SU-DHL-6 (cell line): ENCODE measurements around the gene GREB1L.

ENCODE experiments used
- H2AFZ ChIP-seq: fragments of 200-600 bp; sonication (generic); 2 replicates; pipeline ENCODE4 v1.6.1; 2014; ENCODE audit warnings: low read depth, mild to moderate bottlenecking, moderate library complexity, mixed read lengths, antibody characterized with exemption, low read length; ENCODE audit not compliant: severe bottlenecking
- H3F3A ChIP-seq: fragments of 200-600 bp; shearing (Covaris generic); 2 replicates; pipeline ENCODE4 v1.6.0; 2016; ENCODE audit warnings: antibody characterized with exemption, mild to moderate bottlenecking; ENCODE audit not compliant: insufficient read depth
- H3K27ac ChIP-seq: fragments of 200-600 bp; sonication (generic); 2 replicates; pipeline ENCODE4 v1.5.1; 2016; ENCODE audit warnings: low read depth, mild to moderate bottlenecking, low read length, moderate library complexity, mixed read lengths
- H3K27me3 ChIP-seq: fragments of 200-600 bp; sonication (generic), shearing (Covaris generic); 2 replicates; pipeline ENCODE4 v1.6.0; 2014; ENCODE audit warnings: mild to moderate bottlenecking, low read length
- H3K36me3 ChIP-seq: fragments of 200-600 bp; sonication (generic); 2 replicates; pipeline ENCODE4 v1.6.1; 2014; ENCODE audit warnings: mild to moderate bottlenecking, low read length, mixed read lengths
- H3K4me2 ChIP-seq: fragments of 300-600, 200-600 bp; shearing (Covaris generic), sonication (generic); 2 replicates; pipeline ENCODE4 v1.6.0; 2014; ENCODE audit warnings: low read length, low read depth, mild to moderate bottlenecking; ENCODE audit not compliant: poor library complexity, severe bottlenecking
- H3K4me3 ChIP-seq: fragments of 200-600 bp; sonication (generic); 2 replicates; pipeline ENCODE4 v1.5.1; 2014; ENCODE audit warnings: antibody characterized with exemption, low read length, mild to moderate bottlenecking, mixed read lengths; ENCODE audit not compliant: insufficient read depth, poor library complexity, severe bottlenecking
- H3K79me2 ChIP-seq: fragments of 200-600 bp; sonication (generic); 2 replicates; pipeline ENCODE4 v1.6.1; 2014; ENCODE audit warnings: mild to moderate bottlenecking, low read length, moderate library complexity; ENCODE audit not compliant: insufficient read depth
- H3K9ac ChIP-seq: fragments of 200-600 bp; sonication (generic); 2 replicates; pipeline ENCODE4 v1.7.0; 2014; ENCODE audit warnings: mild to moderate bottlenecking, low read length
- H3K9me2 ChIP-seq: fragments of 200-600 bp; sonication (generic); replicated peaks from 2 replicates; pipeline ENCODE4 v1.6.1; 2014; ENCODE audit warnings: low read length; ENCODE audit not compliant: insufficient read depth
- H3K9me3 ChIP-seq: fragments of 200-600 bp; sonication (generic); 2 replicates; pipeline ENCODE4 v1.6.1; 2014; ENCODE audit warnings: low read length, mixed read lengths; ENCODE audit not compliant: insufficient read depth
- H4K20me1 ChIP-seq: fragments of 200-600 bp; sonication (generic); 2 replicates; pipeline ENCODE4 v1.6.1; 2014; ENCODE audit warnings: low read depth, mild to moderate bottlenecking, antibody characterized with exemption, low read length, moderate library complexity, mixed read lengths
- EZH2phosphoT487 ChIP-seq: fragments of 200-600 bp; sonication (generic), shearing (Covaris generic); conservative IDR thresholded peaks from 2 replicates; pipeline ENCODE4 v1.6.1; 2018; ENCODE audit warnings: mild to moderate bottlenecking, antibody characterized with exemption, low read length, moderate library complexity, mixed read lengths
- TF ChIP-seq, protein P1 (sequence below): fragments of 200-600 bp; sonication (generic); IDR thresholded peaks from one replicate; pipeline ENCODE4 v1.5.1; 2017; ENCODE audit warnings: antibody characterized with exemption, mild to moderate bottlenecking, low read length, moderate library complexity; ENCODE audit not compliant: insufficient read depth, poor library complexity, severe bottlenecking

The GREB1L gene

DNA sequence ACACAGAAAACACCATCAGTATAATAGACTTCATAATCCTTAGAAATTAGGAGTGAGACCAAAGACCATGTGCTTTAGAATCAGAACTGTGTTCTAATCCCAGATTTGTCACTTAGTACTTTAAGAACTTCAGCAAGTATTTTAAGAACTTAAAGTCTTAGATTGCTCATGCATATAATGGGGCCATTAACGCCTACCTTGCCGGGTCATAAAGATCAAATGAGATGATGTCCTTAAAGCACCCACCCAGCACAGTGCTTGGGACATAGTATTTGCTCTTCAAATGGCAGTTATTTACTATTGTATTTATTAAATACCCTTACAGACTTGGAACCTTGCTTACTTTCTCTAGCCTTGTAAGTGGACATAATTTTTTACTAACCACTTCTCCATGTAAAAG lies 156.1 kb downstream of the GREB1L start:
- Histone ChIP-seq H2AFZ (no peak overlapping the region), H3K4me2 (no peak overlapping the region), H3K27me3 (no peaks in the 10 kb centered on the region), H3K9me2 (no peaks in the 10 kb centered on the region), H3F3A (no peaks in the 10 kb centered on the region), H3K4me3 (no peak overlapping the region), H3K36me3 (no peaks in the 10 kb centered on the region), H4K20me1 (no peaks in the 10 kb centered on the region), H3K27ac (no peak overlapping the region), H3K9me3 (no peaks in the 10 kb centered on the region), H3K9ac (no peak overlapping the region), H3K79me2 (no peaks in the 10 kb centered on the region)
- no peak for TF ChIP-seq EZH2phosphoT487
- TF ChIP-seq, protein P1, sequence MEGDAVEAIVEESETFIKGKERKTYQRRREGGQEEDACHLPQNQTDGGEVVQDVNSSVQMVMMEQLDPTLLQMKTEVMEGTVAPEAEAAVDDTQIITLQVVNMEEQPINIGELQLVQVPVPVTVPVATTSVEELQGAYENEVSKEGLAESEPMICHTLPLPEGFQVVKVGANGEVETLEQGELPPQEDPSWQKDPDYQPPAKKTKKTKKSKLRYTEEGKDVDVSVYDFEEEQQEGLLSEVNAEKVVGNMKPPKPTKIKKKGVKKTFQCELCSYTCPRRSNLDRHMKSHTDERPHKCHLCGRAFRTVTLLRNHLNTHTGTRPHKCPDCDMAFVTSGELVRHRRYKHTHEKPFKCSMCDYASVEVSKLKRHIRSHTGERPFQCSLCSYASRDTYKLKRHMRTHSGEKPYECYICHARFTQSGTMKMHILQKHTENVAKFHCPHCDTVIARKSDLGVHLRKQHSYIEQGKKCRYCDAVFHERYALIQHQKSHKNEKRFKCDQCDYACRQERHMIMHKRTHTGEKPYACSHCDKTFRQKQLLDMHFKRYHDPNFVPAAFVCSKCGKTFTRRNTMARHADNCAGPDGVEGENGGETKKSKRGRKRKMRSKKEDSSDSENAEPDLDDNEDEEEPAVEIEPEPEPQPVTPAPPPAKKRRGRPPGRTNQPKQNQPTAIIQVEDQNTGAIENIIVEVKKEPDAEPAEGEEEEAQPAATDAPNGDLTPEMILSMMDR, result no peak

DNA sequence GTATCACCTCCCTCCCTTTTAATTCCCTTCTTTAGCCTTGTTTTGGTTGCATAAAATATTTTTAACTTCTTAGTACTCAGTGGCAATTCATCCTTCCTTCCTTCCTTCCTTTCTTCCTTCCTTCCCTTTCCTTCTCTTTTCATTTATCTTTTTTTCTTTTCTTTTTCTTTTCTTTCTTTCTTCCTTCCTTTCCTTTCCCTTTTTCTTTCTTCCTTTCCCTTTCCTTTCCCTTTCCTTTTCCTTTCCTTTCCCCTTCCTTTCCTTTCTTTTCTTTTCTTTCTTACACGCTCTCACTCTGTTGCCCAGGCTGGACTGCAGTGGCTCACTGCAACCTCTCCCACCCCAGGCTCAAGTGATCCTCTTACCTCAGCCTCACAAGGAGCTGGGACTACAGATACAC lies 160.2 kb downstream of the GREB1L start:
- no peaks in the 10 kb centered on the region for H3K9me2 ChIP-seq
- no peak overlapping the region for H3K4me3 ChIP-seq
- H3K36me3 ChIP-seq, result no peaks in the 10 kb centered on the region
- no peak overlapping the region for H3K27ac ChIP-seq
- no peak overlapping the region for H3K9ac ChIP-seq
- no peak overlapping the region for H2AFZ ChIP-seq
- TF ChIP-seq EZH2phosphoT487, result no peak
- TF ChIP-seq, protein P1, result no peak
- H3K27me3 ChIP-seq, result no peaks in the 10 kb centered on the region
- no peak overlapping the region for H3K4me2 ChIP-seq
- no peaks in the 10 kb centered on the region for H4K20me1 ChIP-seq
- H3K9me3 ChIP-seq, result no peaks in the 10 kb centered on the region
- no peaks in the 10 kb centered on the region for H3F3A ChIP-seq
- H3K79me2 ChIP-seq, result no peaks in the 10 kb centered on the region

DNA sequence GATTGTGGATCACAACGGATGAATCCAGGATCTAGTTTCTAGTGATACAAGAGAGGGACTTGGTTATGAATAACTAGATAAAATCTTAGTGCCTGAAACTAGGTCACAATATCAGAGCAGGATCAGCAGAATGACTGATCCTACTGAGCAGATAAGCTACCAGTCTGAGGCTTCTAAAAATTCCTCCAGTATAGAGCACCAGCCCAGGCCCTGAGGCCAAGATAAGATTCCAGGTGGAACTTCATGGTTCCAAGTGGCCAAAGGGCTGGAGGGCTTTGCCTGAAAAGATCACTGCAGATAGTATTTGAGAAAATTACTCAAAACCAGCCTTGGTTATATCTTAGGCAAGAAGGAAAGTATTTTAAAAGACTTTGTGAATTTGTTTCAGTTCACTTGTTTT lies 162.4 kb downstream of the GREB1L start:
- Histone ChIP-seq H3K9me2 (no peaks in the 10 kb centered on the region), H3F3A (no peaks in the 10 kb centered on the region), H3K27ac (no peak overlapping the region), H3K27me3 (no peaks in the 10 kb centered on the region), H3K79me2 (no peaks in the 10 kb centered on the region), H3K9me3 (no peaks in the 10 kb centered on the region), H4K20me1 (no peaks in the 10 kb centered on the region), H3K4me2 (no peak overlapping the region), H2AFZ (no peak overlapping the region), H3K36me3 (no peaks in the 10 kb centered on the region), H3K9ac (no peak overlapping the region), H3K4me3 (no peak overlapping the region)
- TF ChIP-seq EZH2phosphoT487, result no peak
- TF ChIP-seq, protein P1, result no peak
